ENCODE results near the gene WDR76.
"Not testable (repeated sequence)": the region's sequence is repeated elsewhere in the genome, so short reads cannot be mapped to it uniquely, and the experiment has no call there.

WDR76 gene

DNA sequence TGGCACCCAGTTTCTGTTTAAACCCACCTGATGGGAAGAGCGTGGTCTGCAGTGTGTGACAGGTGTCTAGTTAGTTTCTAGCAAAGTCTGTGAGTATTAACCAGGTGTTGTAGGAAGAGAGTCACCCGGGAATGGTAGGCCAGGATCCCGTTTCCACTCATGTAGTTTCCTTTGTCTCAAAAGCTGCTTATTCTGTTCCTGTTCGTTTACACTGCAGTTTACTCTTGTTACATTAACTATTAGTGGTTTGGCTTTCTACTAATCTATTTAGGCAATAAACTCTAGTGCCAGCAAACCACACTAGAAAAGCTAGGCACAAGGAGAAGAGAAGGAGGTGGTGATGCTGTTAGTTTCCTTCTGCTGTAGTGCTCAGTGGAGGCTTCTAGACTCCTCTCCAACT lies 32.7 kb downstream of the WDR76 start:
- 0 out of 2 replicates have a peak, but pooled peaks cover 3% of the 10 kb centered on the region for H3K36me3 ChIP-seq (ENCODE audit: insufficient read depth)

DNA sequence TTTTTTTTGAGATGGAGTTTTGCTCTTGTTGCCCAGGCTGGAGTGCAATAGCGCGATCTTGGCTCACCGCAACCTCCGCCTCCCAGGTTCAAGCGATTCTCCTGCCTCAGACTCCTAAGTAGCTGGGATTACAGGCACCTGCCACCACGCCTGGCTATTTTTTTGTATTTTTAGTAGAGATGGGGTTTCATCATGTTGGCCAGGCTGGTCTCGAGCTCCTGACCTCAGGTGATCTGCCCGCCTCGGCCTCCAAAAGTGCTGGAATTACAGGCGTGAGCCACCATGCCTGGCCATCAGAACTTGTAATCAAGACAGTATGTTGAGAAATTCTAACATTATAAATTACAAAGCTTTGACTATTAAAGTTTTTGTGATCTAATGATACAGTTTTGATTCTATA lies 39.8 kb downstream of the WDR76 start:
- not testable (repeated sequence) for H3K9ac ChIP-seq; H3K27me3 ChIP-seq (ENCODE audit: insufficient read depth, low read depth); H3K27ac ChIP-seq; H3K4me1 ChIP-seq (ENCODE audit: low read depth, poor library complexity, severe bottlenecking); H2AFZ ChIP-seq (ENCODE audit: low read depth); H4K20me1 ChIP-seq (ENCODE audit: insufficient read depth); H3K36me3 ChIP-seq (ENCODE audit: insufficient read depth); H3K4me3 ChIP-seq (IDR thresholded peaks at IDR 0.05; ENCODE audit: insufficient read depth, low read depth, low read length); H3K4me2 ChIP-seq; H3K79me2 ChIP-seq (ENCODE audit: insufficient read depth, low read depth)

More for the DNA sequence above, 32.7 kb downstream of the WDR76 start:
- H3K79me2 ChIP-seq (ENCODE audit: insufficient read depth, low read depth): no peaks in the 10 kb centered on the region
- H3K4me2 ChIP-seq: no peak overlapping the region
- no peak overlapping the region for H3K27ac ChIP-seq
- TF ChIP-seq, protein P1, sequence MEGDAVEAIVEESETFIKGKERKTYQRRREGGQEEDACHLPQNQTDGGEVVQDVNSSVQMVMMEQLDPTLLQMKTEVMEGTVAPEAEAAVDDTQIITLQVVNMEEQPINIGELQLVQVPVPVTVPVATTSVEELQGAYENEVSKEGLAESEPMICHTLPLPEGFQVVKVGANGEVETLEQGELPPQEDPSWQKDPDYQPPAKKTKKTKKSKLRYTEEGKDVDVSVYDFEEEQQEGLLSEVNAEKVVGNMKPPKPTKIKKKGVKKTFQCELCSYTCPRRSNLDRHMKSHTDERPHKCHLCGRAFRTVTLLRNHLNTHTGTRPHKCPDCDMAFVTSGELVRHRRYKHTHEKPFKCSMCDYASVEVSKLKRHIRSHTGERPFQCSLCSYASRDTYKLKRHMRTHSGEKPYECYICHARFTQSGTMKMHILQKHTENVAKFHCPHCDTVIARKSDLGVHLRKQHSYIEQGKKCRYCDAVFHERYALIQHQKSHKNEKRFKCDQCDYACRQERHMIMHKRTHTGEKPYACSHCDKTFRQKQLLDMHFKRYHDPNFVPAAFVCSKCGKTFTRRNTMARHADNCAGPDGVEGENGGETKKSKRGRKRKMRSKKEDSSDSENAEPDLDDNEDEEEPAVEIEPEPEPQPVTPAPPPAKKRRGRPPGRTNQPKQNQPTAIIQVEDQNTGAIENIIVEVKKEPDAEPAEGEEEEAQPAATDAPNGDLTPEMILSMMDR (conservative IDR thresholded peaks at IDR 0.05; ENCODE audit: low read depth, low read length): no peak
- no peak overlapping the region for H3K4me3 ChIP-seq (IDR thresholded peaks at IDR 0.05; ENCODE audit: insufficient read depth, low read depth, low read length)
- no peaks in the 10 kb centered on the region for H4K20me1 ChIP-seq (ENCODE audit: insufficient read depth)
- no peaks in the 10 kb centered on the region for H3K4me1 ChIP-seq (ENCODE audit: low read depth, poor library complexity, severe bottlenecking)
- no peak overlapping the region for H3K9ac ChIP-seq
- H2AFZ ChIP-seq (ENCODE audit: low read depth): no peak overlapping the region
- no peaks in the 10 kb centered on the region for H3K27me3 ChIP-seq (ENCODE audit: insufficient read depth, low read depth)

DNA sequence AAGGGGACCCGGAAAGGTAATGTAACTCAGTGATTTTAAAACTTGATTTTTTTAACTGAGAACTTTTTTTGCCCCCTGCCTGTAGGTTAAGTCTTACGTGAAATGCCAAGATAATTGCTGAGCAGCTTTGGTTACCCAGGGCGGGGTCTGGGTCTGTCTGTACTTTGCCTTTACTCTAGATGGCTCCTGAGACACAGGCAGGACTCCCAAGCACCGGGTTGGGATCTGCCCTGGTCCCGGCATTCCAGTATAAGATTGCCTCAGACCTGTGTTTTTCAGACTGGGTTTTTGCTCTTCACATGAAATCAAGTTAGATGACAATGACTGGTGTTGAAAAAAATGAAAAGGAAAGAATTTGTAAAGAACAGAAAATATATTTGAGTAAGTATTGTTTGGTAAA lies 40.3 kb downstream of the WDR76 start:
- H3K4me1 ChIP-seq (ENCODE audit: low read depth, poor library complexity, severe bottlenecking): no peaks in the 10 kb centered on the region
- no peaks in the 10 kb centered on the region for H3K36me3 ChIP-seq (ENCODE audit: insufficient read depth)
- TF ChIP-seq, protein P1 (conservative IDR thresholded peaks at IDR 0.05; ENCODE audit: low read depth, low read length): no peak
- H3K27me3 ChIP-seq (ENCODE audit: insufficient read depth, low read depth): no peaks in the 10 kb centered on the region
- H3K9ac ChIP-seq: no peak overlapping the region
- no peaks in the 10 kb centered on the region; the same call in 1 of the 2 replicates for H4K20me1 ChIP-seq (ENCODE audit: insufficient read depth)
- H3K79me2 ChIP-seq (ENCODE audit: insufficient read depth, low read depth): no peaks in the 10 kb centered on the region
- H2AFZ ChIP-seq (ENCODE audit: low read depth): no peak overlapping the region
- H3K4me3 ChIP-seq (IDR thresholded peaks at IDR 0.05; ENCODE audit: insufficient read depth, low read depth, low read length): no peak overlapping the region
- H3K27ac ChIP-seq: no peak overlapping the region
- no peak overlapping the region for H3K4me2 ChIP-seq

DNA sequence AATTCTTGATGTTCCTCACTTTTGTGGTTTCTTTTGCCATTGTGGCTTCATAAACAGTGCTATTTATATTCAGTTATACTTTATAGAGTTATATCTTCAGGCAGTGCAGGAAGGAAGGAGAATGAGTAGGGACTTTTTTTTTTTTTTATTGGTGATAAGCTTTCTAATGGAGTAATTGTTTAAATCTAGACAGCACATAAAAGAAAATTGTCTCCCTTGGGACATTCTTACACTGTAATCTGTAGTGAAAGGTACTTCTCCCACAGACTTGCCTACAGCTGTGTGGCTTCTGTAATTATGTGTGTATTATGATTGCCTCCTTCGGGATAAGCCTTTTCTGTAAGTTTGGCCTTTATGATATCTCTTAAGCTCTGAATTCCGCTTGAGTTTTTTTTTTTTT lies 41.6 kb downstream of the WDR76 start:
- Histone ChIP-seq H4K20me1 (ENCODE audit: insufficient read depth) (no peaks in the 10 kb centered on the region; the same call in 1 of the 2 replicates), H2AFZ (ENCODE audit: low read depth) (no peak overlapping the region), H3K4me2 (no peak overlapping the region), H3K4me1 (ENCODE audit: low read depth, poor library complexity, severe bottlenecking) (no peaks in the 10 kb centered on the region), H3K4me3 (IDR thresholded peaks at IDR 0.05; ENCODE audit: insufficient read depth, low read depth, low read length) (no peak overlapping the region), H3K36me3 (ENCODE audit: insufficient read depth) (no peaks in the 10 kb centered on the region), H3K9ac (no peak overlapping the region), H3K27me3 (ENCODE audit: insufficient read depth, low read depth) (no peaks in the 10 kb centered on the region), H3K79me2 (ENCODE audit: insufficient read depth, low read depth) (no peaks in the 10 kb centered on the region), H3K27ac (no peak overlapping the region)
- TF ChIP-seq, protein P1 (conservative IDR thresholded peaks at IDR 0.05; ENCODE audit: low read depth, low read length): no peak

DNA sequence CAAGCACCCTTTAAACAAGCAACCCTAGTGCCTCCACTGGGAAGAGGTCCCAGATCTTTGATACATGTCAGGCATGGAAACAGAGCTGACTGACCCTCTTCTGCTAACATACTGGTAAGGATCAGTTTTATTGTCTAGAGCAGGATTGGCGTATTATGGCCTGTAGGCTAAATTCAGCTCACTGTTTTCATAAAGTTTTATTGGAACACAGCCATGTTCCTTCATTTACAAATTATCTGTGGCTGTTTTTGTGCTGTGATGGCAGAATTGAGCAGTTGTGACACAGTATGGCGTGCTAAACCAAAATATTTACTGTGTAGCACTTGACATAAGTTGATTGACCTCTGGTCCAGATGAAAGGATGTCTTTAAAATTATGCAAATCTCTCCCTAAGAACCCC lies 45.0 kb downstream of the WDR76 start:
- Histone ChIP-seq H3K36me3 (ENCODE audit: insufficient read depth) (no peaks in the 10 kb centered on the region), H3K4me2 (no peak overlapping the region), H3K27me3 (ENCODE audit: insufficient read depth, low read depth) (no peaks in the 10 kb centered on the region), H3K4me1 (ENCODE audit: low read depth, poor library complexity, severe bottlenecking) (no peaks in the 10 kb centered on the region), H2AFZ (ENCODE audit: low read depth) (no peak overlapping the region), H3K27ac (no peak overlapping the region), H3K79me2 (ENCODE audit: insufficient read depth, low read depth) (no peaks in the 10 kb centered on the region), H3K9ac (no peak overlapping the region), H3K4me3 (IDR thresholded peaks at IDR 0.05; ENCODE audit: insufficient read depth, low read depth, low read length) (no peak overlapping the region), H4K20me1 (ENCODE audit: insufficient read depth) (no peaks in the 10 kb centered on the region; the same call in 1 of the 2 replicates)
- TF ChIP-seq, protein P1 (conservative IDR thresholded peaks at IDR 0.05; ENCODE audit: low read depth, low read length): no peak
